HG03025 (cell line): ENCODE measurements around the gene PTGES3.
"Not testable (repeated sequence)": the region's sequence is repeated elsewhere in the genome, so short reads cannot be mapped to it uniquely, and the experiment has no call there.

Experiments used
- ATAC-seq: cut with Tn5 transposase; IDR thresholded peaks from one replicate; pipeline ENCODE4 v1.9.1; 2021; ENCODE audit warnings: mild to moderate bottlenecking, moderate library complexity; ENCODE audit not compliant: unreplicated experiment, low FRiP score

The PTGES3 gene, protein sequence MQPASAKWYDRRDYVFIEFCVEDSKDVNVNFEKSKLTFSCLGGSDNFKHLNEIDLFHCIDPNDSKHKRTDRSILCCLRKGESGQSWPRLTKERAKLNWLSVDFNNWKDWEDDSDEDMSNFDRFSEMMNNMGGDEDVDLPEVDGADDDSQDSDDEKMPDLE

DNA sequence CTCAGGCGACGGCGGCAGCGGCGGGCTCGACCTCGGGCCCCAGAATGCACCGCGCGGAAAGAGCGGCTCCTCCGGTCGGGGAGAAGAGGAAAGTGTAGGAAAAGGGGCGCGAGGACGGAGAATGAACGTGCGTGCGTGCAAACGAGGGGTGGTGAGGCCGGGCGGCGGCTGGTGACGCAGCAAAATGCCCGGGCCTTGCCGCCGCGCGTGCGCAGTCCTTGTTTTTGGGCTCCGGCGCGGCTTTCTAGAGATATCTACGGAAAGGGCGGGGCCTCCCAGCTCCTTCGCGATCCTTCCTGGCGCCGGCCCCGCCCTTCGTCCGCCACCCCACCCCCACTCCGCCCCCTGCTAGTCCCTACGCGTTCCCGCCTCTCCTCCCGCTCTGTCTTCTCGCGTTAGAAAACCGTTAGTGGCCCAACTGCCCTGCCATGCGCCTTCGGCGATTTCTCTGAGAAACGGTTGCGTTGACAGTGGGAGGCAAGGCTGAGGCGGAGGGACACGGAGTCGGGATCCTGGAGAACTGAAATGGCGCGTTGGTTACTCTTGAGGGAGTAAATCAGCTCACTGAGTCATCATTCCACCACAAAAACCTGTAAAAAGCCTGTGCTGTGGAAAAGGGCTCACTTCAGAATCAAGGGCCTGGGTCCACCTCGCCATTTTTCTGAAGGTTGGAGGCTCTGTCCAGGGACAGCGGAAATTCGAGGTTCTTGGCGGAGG lies at the start of gene PTGES3:
Gene PTGES3, minus strand, starts transcription at position 156 of the 717 bp plus-strand sequence. CDS start 285 bp downstream, outside the sequence.
- peak; percentile 65 for ATAC-seq

DNA sequence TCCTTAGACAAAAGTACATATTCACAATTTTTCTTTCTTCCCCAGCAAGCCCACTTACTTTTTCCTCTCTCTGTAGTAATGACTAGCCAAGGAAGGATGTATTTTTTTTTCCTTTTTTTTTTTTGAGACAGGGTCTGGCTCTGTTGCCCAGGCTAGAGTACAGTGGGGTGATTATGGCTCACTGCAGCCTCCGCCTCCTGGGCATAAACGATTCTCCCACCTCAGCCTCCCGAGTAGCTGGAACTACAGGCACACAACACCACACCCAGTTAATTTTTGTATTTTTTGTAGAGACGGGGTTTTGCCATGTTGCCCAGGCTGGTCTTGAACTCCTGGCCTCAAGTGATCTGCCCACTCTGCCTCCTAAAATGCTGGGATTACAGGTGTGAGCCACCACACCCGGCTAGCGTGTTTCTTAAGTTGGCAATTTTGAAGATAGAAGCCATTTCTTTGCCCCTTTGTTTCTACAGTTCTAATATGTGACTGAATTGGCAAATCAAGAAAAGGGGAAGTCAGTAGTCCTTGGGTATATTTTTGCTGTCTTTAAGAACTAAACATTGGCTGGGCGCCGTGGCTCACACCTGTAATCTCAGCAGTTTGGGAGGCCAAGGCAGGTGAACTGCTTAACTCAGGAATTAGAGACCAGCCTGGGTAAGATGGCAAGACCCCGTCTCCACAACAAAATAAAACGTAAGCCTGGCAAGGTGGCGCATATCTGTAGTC lies 40.2 kb upstream of the PTGES3 start:
- ATAC-seq: no peak

DNA sequence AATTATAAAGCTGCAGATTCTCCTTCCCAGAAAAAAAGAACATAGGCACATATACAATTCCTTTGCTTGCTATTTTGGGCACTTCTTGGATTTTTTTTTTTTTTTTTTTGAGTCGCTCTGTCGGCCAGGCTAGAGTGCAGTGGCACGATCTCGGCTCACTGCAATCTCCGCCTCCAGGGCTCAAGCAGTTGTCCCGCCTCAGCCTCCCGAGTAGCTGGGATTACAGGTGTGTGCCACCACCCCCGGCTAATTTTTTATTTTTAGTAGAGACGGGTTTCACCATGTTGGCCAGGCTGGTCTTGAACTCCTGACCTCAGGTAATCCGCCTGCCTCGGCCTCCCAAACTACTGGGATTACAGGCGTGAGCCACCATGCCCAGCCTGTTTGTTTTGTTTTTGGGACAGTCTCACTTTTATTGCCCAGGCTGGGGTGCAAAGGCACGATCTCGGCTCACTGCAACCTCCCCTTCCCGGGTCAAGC lies 38.2 kb upstream of the PTGES3 start:
- ATAC-seq: not testable (repeated sequence)

DNA sequence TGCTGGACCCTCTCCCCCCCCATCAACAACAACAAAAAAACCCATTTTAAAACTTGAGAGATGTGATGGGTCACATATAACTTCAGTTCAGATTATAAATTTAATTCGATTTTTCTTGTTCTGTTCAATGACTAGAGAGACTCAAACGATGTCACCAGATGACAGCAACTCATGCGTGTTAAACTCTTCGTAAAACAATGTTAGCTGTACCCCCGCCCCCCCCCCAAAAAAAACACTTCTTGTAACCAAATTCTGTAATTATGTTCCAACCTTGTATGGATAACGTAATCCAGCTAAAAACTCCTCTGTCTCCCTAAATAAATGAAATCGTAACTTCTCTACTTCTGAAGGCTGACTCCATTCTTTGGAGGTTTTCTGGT lies 37.6 kb upstream of the PTGES3 start:
- ATAC-seq: no peak

DNA sequence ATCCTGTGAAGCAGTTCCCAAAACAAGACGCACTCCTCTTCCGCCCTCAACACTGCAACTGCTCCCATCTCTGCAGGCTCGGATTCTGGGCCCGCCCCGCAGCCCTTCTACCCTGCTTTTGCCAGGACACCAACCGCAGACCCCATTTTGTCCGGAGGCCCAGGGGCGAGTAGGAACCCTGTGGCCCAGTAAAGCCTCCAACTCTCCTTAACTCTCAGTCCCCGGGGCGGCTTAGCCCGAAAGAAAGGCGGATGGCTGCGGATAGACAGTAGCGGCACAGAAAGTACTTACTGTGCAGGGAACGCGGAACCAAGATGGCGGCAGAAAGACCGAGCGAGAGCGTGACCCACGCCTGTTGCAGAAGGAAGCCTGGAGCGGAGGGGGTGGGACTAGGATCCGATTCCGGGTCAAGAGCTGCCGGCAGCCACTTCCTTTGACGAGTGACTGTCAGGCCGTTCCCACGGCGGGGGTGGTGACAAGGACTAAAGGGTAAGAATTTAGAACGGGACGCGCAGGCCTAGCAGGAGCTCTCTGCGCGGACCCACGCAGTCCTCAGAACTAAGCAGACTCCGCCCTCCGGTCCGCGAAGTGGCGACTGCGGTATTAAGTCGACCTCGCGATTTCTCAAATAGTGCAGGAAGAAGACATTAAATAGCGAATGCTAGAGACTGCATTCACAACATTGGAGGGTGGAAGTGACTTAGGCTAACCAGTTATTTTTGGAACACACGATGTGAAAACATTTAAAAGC lies 37.1 kb upstream of the PTGES3 start, which contains the start of gene NACA:
Gene NACA, minus strand, starts transcription at position 328 of the 751 bp plus-strand sequence. CDS start 778 bp downstream, outside the sequence.
- peak; percentile 89 for ATAC-seq

DNA sequence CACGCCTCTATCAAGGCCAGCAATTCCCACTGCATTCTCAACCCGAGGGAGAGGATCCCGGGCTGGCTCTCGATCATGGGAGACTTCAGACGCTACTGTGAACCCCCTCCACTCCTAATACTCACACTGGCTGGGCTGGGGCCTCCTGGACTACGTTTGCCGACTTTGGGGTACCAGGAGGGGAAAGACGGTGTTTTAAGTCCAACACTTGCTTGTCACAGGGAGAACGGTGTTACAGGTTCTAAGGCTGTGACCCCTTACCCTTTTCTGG lies 36.6 kb upstream of the PTGES3 start:
- no peak for ATAC-seq

DNA sequence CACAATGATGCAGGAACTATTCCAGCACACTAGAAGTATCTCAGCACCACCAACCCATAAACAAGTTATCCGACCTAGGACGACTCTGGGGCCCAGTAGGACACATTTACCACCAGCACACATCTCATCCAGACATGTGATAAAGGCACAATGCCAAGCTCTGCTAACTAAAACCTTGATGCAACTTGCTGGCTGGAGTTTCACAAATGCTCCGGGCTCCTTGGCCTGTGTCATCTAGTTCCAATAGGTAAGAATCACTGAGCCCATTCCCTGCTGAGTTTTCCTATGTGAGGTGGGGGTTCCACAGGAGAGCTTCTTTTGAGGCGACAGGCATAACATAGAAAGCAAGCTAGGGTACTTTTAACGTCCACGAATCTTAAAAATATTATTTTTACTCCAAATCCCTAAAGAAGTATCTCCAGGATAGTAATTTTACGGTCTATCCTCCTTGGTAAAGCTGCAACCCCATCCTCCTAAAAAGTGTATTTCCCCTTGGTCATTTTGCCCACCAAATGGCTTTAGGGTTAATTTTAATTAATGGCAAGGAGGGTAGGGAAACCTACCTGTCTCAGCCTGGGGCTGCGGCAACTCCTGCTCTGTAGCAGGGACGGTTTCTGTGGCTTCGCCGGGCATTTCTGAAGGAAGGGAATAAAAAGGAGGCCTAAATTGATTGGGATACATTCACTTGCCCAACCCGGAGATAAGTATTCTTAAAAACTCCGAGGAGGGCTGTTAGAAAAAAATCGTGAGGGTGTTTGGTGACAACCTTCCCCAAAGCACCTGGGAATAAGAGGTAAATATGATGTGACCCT lies 36.0 kb upstream of the PTGES3 start:
- ATAC-seq: no peak

DNA sequence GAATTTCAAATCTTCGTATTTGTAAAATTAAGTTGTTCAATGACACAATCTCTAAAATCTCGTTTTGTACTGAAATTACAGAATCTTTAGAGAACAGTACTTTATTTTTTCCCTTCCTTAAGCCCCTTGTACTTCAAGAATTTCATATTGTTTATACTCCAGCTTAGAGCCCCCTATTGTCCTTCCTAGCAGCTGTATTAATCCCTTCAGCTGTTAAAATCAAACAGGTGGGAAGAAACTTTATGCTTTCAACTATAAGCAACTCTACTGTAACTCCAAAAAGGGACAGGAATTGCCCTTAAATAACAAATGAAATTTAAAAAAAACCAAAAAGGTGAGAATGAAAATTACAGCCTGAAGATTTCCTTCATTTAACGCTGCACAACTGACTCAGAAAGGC lies 35.3 kb upstream of the PTGES3 start:
- no peak for ATAC-seq

DNA sequence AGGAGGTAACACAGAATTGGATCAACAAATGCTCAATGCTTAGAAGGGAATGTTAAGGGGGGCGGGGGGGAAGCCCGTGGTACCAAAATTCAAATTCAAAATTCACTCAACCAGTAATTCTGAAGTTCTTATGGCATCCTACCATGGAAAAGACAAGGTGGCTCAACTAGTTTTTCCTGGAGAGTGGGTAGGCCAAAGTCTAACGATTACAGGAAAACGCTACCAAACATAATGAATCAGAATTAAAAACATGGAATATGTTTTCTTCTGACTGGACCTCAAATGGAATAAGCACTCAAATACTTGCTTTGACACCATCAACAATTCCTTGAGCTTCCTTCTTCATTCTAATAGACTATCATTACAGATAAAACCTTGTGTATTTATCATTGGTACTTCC lies 34.7 kb upstream of the PTGES3 start:
- ATAC-seq: no peak

DNA sequence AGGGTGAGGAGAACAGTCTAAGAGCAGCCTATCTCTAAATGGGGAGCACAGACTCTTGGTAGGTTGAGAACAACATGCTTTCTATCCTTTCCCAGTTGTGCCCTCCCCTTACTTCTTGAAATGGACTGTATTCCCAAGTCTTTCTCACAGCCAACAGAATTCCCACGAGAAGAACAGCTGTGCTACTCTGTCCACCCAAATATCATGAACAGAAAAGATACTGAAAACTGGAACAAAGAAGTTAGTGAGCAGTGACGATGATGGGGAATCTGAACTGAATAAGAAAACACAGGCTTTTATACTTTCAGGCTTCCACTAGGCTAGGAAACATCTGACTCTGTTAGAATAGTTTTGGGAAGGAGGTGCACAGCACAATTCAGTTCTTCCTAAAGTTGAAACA lies 33.6 kb upstream of the PTGES3 start:
- ATAC-seq: no peak

DNA sequence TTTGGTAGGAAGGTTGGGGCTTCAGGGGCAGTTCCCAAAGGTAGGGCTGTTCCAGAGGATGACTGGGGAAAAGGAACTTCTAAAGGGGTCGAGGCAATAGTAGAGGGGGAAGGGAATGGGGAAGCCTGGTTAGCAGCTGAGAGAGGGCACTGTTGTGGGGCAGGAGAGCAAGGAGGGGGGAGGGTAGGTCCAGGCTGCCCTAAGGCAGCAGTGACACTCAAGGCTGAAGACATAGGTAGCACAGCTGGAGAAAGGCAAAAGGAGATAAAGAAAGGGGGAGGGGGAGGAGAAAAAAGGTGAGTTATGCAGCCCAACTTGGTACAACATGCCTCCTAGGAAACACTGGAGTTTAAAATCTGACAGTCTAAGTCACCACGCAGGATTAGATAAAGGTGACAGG lies 33.1 kb upstream of the PTGES3 start:
- ATAC-seq: no peak

DNA sequence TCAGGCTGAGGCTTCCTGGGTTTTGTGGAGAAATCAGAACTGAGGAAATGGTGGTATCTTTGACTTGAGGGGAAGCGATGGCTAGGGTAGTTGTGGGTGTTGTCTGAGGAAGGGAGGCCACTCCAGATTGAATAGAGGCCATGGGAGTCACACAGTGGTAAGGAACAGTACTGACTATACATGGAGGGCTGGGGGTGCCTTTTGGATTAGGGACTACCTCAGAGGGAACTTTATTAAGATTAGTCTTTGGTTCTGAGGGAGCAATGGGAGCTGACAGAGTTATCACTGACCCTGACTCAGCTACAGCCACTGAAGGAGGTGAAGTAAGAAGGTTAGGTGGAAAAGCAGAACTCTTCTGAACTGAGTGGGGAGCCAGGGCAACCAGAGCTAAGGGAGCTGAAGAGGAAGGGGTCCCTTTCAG lies 32.7 kb upstream of the PTGES3 start:
- no peak for ATAC-seq

DNA sequence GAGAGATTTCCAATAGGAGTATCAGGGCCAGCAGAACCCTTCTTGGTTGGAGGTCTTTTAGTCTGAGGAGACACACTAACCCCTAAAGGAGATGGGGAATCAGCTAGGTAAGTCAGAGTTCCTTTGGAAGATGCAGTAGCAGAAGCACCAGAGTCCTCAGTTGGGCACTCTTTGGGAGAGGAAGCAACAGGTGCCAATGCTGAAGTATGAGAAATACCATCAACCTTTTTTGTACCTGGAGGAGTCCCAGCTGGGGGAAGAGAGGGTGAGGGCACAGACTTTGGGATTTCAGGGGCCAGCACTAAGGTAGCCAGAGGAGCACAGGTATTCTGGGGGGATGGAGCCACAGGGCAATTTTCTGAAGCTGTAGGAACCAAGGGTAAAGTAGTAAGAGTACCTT lies 31.0 kb upstream of the PTGES3 start:
- ATAC-seq: no peak

DNA sequence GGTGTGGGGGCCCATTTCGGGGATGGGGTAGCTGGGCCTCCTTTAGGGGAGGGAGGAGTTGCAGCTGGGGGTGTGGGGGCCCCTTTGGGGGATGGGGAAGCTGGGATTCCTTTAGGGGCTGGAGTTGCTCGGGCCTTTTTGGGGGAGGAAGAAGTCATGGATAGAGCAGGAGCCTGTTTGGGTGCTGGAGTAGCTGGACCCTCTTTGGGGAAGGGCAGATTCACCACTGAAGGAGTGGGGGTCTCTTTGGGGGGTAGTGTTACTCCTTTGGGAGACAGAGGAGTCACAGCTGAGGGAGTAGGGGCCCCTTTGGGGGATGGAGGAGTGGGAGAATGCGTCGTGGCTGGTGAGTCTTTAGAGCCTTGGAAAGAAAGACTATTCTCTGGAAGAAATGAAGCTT lies 30.6 kb upstream of the PTGES3 start:
- no peak for ATAC-seq

DNA sequence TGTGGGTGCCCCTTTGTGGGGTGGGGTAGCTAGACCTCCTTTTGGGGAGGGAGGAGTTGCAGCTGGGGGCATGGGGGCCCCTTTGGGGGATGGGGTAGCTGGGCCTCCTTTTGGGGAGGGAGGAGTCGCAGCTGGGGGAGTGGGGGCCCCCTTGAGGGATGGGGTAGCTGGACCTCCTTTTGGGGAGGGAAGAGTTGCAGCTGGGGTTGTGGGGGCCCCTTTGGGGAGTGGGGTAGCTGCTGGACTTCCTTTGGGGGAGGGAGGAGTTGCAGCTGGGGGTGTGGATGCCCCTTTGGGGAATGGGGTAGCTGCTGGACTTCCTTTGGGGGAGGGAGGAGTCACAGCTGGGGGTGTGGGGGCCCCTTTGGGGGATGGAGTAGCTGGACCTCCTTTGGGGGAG lies 30.1 kb upstream of the PTGES3 start:
- no peak for ATAC-seq

DNA sequence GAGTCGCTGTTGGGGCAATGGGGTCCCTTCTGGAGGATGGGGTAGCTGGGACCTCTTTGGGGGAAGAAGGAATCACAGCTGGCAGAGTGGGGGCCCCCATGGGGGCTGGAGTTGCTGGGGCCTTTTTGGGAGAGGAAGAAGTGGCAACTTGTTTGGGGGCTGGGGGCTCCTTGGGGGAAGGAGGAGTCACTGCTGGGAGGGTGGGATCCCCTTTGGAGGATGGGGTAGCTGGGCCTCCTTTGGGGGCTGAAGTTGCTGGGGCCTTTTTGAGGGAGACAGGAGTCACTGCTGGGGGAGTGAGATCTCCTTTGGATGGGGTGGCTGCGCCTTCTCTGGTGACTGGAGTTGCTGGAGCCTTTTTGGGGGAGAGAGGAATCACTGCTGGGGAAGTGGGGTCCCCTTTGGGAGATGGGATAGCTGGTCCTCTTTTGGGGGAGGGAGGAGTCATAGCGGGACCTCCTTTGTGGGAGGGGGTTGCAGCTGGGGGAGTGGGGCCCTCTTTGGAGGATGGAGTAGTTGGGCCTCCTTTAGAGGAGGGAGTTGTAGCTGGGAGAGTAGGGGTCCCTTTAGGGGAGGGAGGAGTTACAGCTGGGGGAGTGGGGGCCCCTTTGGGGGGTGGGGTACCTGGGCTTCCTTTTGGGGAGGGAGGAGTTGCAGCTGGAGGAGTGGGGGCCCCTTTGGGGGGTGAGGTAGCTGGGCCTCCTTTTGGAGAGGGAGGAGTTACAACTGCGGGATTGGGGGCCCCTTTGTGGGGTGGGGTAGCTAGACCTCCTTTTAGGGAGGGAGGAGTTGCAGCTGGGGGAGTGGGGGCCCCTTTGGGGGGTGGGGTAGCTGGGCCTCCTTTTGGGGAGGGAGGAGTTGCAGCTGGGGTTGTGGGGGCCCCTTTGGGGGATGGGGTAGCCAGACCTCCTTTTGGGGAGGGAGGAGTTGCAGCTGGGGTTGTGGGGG lies 29.1 kb upstream of the PTGES3 start:
- ATAC-seq: no peak

DNA sequence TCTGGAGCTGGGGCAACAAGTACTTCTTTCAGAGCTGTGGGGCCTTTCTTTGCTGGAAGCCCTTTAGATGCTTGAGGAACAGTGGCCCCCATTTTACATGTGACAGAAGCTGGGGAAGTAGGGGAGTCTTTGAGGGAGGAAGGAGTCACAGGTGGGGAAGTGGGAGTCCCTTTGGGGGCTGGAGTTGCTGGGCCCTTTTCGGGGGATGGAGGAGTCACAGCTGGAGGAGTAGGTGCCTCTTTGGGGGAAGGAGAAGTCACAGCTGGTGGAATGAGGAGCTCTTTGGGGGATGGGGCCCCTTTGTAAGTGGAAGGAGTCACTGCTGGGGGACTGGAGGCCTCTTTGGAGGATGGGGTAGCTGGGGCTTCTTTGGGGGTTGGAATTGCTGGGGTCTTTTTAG lies 28.4 kb upstream of the PTGES3 start:
- no peak for ATAC-seq

DNA sequence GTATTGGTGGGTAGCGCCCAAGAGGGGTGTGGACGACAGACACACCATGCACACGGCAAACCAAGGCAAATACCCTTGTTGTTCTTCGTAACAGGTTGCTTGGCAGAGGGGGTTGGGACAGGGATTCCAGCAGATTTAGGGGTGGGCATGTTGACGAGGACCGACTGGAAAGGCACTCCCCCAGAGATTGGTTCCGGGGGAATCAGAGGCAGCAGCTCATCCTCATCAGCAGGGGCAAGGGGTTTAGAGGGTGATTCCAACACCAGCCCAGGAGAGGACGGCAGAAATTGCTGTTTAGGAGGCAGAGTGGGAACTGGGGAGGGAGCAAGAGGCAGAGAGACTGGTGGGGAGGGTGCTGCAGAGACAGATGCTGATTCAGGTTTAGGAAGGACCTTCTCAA lies 27.7 kb upstream of the PTGES3 start:
- no peak for ATAC-seq

DNA sequence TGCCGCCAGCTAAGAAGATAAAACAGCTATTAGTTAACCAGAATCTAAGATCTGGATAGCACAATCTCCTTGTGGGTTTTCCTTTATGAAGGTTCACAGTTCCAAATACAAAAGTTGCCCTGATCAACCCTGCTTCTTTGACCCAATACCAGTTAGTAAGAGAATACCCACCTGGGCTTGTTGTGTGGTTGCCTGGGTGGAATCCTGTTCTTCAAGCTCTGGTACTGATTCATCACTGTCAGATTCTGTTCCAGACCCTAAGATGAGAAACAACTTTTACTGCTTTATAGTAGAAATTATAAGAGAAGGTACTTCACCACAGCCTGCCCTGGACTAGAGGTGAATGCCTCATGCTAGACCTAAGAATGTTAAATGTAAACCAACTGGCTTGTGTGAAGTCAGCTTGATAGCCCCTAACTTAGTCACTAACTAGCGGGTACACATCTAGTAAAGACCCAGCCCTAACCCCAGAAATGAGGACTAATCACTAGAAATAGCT lies 26.4 kb upstream of the PTGES3 start:
- no peak for ATAC-seq
